ENCODE measurements around the gene TANGO6.
A peak's percentile ranks its signal among the peaks of the same experiment; 100 is the strongest.
"Not testable (repeated sequence)": the region's sequence is repeated elsewhere in the genome, so short reads cannot be mapped to it uniquely, and the experiment has no call there.

Gene TANGO6

GRCh38 chr16:69014811-69015210 is 171.5 kb downstream of the TANGO6 start:
- no peak for DNase-seq (ENCODE audit: low spot score)

GRCh38 chr16:69017036-69017783 is 173.9 kb downstream of the TANGO6 start:
- peak; percentile 29 for DNase-seq (ENCODE audit: low spot score)

GRCh38 chr16:69019811-69020210 is 176.5 kb downstream of the TANGO6 start:
- DNase-seq (ENCODE audit: low spot score): no peak

GRCh38 chr16:69029121-69029520 is 185.8 kb downstream of the TANGO6 start:
- no peak for DNase-seq (ENCODE audit: low spot score)

- no peak for DNase-seq (ENCODE audit: low spot score)
Observed at GRCh38 chr16:69031877-69032301, 188.6 kb downstream of the TANGO6 start.

GRCh38 chr16:69033151-69033949 is 190.0 kb downstream of the TANGO6 start:
- no peak for DNase-seq (ENCODE audit: low spot score)

- DNase-seq (ENCODE audit: low spot score): no peak
Observed at GRCh38 chr16:69035375-69035774, 192.0 kb downstream of the TANGO6 start.

- DNase-seq (ENCODE audit: low spot score): no peak
Observed at GRCh38 chr16:69036399-69037091, 193.2 kb downstream of the TANGO6 start.

GRCh38 chr16:69037373-69038160 is 194.2 kb downstream of the TANGO6 start:
- no peak for DNase-seq (ENCODE audit: low spot score)

GRCh38 chr16:69039333-69039941 is 196.1 kb downstream of the TANGO6 start:
- no peak for DNase-seq (ENCODE audit: low spot score)

GRCh38 chr16:69040144-69040909 is 197.0 kb downstream of the TANGO6 start:
- no peak for DNase-seq (ENCODE audit: low spot score)

GRCh38 chr16:69048328-69049120 is 205.2 kb downstream of the TANGO6 start:
- DNase-seq (ENCODE audit: low spot score): no peak

GRCh38 chr16:69049146-69049545 is 205.8 kb downstream of the TANGO6 start:
- DNase-seq (ENCODE audit: low spot score): peak; percentile 32

GRCh38 chr16:69049603-69050375 is 206.5 kb downstream of the TANGO6 start:
- no peak for DNase-seq (ENCODE audit: low spot score)

GRCh38 chr16:69051517-69051830 is 208.1 kb downstream of the TANGO6 start:
- not testable (repeated sequence) for DNase-seq (ENCODE audit: low spot score)

GRCh38 chr16:69055008-69055407 is 211.7 kb downstream of the TANGO6 start:
- no peak for DNase-seq (ENCODE audit: low spot score)

GRCh38 chr16:69055980-69056379 is 212.6 kb downstream of the TANGO6 start:
- no peak for DNase-seq (ENCODE audit: low spot score)

- no peak for DNase-seq (ENCODE audit: low spot score)
Observed at GRCh38 chr16:69056421-69056820, 213.1 kb downstream of the TANGO6 start.

Measured in AG08396 (cell line).